ENCODE results near the gene FAM136A.
"Not testable (repeated sequence)": the region's sequence is repeated elsewhere in the genome, so short reads cannot be mapped to it uniquely, and the experiment has no call there.

FAM136A gene

DNA sequence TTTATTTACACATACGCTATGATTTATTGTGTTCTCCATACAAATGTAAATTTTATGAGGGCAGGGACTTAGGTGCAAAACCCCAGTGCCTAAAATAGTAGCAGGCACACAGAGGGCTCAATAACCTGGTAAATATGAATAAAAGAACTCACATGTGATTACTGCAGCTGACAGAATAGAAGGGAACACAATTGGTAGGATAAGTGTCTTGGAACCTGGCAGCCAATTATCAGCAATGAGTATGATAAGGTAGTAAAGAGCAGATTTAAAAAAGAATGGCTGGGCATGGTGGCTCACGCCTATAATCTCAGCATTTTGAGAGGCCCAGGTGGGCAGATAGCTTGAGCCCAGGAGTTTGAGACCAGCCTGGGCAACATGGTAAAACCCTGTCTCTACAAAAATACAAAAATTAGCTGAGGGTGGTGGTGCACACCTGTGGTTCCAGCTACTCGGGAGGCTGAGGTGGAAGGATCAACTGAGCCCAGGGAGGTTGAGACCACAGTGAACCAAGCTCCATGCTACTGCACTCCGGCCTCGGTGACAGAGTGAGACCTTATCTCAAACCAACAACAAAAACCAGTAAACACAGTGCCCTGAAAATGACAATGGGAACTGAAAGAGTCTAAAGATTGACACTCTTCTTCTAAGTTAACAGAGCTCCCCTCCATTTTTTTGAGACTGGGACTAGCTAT lies 18.2 kb downstream of the FAM136A start:
- DNase-seq = no peak

- no peak for DNase-seq
Measured at GRCh38 chr2:70282439-70282838, 19.4 kb downstream of the FAM136A start.

GRCh38 chr2:70280242-70280798 lies 21.5 kb downstream of the FAM136A start:
- no peak for DNase-seq

DNA sequence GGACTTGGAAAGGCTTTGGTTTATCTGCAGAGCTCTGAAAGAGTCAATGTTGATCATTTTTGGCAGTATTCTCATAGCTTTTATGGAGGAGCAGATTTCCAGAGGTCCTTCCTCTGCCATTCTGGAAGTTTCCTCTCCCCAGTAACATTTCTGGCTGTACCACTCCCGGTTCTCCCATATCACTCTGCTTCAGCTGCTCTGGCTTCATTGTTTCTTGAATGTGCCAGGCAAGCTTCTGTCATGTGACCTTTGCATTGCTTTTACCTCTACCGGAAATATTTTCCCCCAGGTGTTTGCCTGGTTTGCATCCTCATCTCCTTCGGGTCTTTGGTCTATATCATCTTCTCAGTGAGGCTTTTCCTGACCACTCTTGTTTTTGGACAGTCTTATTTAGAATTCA lies 31.5 kb downstream of the FAM136A start:
- no peak for DNase-seq

DNA sequence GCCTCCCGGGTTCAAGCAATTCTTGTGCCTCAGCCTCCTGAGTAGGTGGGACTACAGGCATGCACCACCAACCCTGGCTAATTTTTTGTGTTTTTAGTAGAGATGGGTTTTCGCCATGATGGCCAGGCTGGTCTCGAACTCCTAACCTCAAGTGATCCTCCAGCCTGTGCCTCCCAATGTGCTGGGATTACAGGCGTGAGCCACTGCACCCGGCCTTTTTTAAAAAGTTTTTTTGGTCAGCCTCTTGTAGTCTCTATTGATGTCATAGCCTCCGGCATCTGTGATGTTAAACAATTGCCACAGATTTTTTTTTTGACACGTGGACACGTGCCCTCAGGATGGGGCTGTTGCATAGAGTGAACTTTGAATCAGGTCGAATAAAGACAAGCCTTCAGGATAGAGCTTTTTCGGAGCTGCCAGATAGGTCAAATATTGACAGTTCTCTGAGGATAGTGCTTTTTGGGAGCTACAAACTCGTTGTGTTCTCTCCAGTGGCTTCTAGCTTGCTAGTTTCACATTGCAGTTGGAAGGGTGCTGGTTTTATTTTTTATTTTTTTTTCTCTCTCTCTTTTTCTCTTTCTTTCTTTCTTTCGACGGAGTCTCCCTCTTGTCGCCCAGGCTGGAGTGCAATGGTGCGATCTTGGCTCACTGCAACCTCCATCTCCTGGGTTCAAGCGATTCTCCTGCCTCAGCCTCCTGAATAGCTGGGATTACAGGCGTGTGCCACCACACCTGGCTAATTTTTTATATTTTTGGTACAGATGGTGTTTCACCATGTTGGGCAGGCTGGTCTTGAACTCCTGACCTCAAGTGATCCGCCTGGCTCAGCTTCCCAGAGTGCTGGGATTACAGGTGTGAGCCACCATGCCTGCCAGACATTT lies 32.2 kb downstream of the FAM136A start:
- DNase-seq = not testable (repeated sequence)

GRCh38 chr2:70266925-70267324 lies 34.9 kb downstream of the FAM136A start:
- DNase-seq = not testable (repeated sequence)

DNA sequence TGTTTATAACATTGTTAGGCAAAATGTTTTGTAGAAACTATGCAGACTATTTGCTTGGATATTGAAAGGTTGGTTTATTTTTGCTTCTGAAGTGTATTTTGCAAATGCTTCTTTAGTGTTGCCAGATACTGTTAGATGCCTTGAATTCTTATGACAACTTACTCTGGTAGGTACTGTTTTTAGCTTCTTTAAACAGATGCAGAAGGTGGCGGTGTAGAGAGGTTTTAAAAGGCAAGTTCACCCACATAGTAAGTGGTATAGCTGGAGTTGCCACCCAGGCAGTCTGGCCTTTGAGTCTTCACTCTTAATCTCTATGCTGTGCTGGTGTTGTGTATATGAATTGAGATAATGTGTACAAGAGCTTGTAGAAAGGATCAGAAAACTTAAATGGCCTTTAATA lies 40.4 kb downstream of the FAM136A start:
- DNase-seq = peak in 1 of 5 experiments; percentile 26

DNA sequence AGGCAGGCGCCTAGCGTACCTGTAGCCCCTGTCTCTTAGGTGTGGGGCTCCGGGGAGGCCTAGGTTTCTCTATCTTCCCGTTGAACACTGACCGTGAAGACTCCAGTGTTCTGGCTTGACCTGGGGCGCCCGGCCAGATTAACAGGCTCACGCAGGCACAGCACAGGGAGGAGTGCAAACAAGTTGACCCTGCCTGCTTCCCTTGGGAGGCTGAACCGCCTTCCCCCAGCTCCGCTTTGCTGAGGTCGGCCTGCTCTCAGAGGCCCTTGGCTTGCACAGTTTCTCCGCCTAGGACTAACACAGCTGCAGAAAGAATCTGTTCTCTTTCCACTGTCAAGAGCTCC lies 43.4 kb downstream of the FAM136A start:
- DNase-seq = peak in 1 of 5 experiments; percentile 8

DNA sequence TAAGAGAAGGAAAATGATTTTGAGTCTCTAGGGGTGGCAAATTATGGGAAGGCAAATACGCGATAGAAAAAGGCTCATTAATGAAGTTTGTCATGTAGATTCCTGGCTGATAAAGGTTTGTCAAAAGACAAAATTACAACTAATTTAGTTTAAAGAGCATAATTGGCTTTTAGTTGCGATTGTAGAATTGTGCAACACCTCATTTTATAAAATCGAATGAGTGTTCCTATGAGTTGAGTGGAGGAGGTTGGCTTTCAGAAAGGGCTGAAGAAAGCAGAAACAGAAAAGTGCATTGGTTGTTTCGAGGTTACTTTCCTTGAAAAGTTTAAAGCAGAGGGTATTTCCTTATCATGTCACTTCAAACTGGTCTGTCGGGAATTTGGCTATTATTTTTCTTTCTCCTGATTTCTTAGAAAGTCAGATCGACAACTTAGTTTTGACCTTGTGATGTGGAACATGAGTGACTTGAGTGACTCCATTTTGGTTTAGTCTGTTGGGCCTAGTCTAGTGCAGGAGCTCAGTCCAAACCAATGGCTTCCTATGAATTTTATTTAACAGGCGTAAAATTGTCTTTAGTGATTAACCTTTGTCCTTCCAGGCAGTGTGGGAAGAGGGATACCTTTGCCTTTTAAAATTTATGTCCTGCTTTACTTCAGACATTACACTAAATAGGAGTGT lies 46.1 kb downstream of the FAM136A start:
- DNase-seq = no peak

DNA sequence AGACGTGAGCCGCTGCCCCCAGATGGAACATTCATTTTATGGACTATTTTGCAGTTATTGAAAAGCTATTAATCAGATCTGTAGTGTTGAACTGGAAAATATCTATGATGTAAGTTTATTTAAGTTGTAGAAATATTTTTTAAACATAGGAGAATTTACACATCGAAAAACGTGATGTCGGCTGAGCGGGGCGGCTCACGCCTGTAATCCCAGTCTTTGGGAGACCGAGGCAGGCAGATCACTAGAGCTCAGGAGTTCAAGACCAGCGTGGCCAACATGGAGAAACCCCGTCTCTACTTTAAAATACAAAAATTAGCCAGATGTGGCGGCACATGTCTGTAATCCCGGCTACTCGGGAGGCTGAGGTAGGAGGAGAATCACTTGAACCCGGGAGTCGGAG lies 51.4 kb downstream of the FAM136A start:
- no peak for DNase-seq

DNA sequence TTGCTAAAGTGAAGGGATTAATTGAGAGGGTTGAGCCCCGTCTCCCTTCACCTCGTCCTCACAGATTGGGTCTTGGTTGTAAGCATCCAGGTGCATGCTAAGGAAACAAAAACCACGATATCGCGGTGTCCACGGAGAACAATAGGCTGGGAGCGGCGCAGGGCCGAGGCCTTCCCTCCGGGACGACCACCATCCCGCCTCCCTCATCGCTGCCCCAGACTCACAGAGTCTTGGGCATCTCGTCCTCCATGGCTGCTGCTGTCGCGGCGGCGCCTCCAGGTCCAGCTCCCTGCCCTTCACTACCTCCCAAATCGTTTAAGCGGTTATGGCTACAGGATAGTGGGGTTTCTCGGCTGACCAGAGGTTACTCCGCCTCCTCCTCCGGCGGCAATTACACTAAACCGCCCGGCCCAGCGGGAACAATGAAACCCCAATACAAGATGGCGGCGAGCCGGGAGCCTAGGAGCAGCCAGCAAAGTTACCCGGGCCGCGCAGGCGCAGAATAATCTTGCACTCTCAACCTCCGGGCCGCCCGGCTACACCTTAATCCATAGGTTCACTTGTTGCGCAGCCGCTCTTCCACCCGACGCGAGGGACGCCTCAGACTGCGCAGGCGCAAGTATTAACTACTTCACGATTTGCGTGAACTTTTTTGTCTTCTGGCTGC lies 53.6 kb downstream of the FAM136A start, which contains the start of gene TIA1:
Gene TIA1, minus strand, starts transcription at position 448 of the 667 bp plus-strand sequence. Its CDS starts 198 bp downstream, at position 250.
- DNase-seq = peak; percentile 96 to 99 (median 97)

DNA sequence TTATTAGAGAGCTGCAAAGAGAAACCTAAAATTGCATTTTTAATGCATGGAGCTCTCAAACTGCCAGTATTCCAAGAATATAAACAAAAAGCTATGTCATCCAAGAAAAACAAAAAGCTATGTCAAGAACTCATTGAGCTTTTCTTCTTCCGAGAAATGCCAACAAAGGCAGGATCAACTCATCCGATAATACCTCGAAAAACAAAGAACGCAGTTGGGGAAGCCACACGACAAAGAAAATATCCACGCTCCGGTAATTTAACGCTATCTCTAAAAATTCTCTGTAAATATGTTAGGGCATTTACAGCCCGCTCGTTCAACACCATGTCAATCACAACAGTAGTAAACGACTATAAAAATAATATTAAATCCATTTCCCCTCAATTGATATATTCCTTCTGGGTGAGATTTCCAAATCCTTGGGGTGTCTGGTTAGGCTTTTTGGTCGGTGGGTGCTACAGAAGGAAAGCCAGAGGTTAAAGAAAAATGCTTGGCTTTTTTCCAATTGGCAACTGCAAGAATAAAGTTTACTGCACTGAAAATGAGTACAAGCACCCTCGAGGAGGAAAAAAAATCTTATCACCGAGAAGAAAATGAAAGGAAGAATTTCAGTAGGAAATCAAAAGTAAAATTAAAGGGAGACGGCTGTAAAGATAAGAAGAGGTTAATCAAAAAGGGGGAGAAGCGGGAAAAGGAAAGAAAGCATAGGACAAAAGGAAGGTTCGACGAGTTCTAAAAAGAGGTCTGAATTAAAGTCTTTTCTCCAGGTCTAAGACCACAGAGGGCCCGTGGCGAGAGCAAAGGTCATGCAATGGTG lies 54.3 kb downstream of the FAM136A start:
- DNase-seq = peak in 1 of 5 experiments; percentile 22
